ENCODE measurements around the gene ISG20L2. TPM values are rescaled to one million over a fixed set of nuclear protein-coding genes. Genes with fewer than 3 reads are reported as not detected.

Gene ISG20L2
- total and polyA plus RNA-seq, 2 experiments from 2014 or later, result 23.1 to 34.9 TPM

GRCh38 chr1:156744344-156744743 is 15.8 kb upstream of the ISG20L2 start:
- Histone ChIP-seq H3K4me2 (no peak overlapping the region), H3F3A (replicated peaks; ENCODE audit: low read depth) (peaks cover 44% of the 10 kb centered on the region), H3K4me3 (no peak overlapping the region), H4K20me1 (replicated peaks; ENCODE audit: insufficient read depth) (peaks cover 13% of the 10 kb centered on the region), H3K4me1 (ENCODE audit: insufficient read depth) (peaks cover 59% of the 10 kb centered on the region), H3K9me2 (ENCODE audit: insufficient read depth) (no peaks in the 10 kb centered on the region), H3K36me3 (ENCODE audit: insufficient read depth) (peaks cover 5% of the 10 kb centered on the region; the same call in 1 of the 2 replicates), H3K79me2 (replicated peaks; ENCODE audit: insufficient read depth) (peaks cover 50% of the 10 kb centered on the region), H2AFZ (no peak overlapping the region), H3K27ac (ENCODE audit: low read depth) (peak overlapping the region; percentile 85; the same call in 1 of the 2 replicates), H3K27me3 (ENCODE audit: insufficient read depth) (no peaks in the 10 kb centered on the region)
- Mint-ChIP-seq H3K4me1 (peaks cover 57% of the 10 kb centered on the region), H3K4me3 (no peak overlapping the region; the same call in 2 of the 3 replicates), H3K36me3 (ENCODE audit: low read depth) (peaks cover 51% of the 10 kb centered on the region), H3K27me3 (ENCODE audit: insufficient read depth, low read depth, poor library complexity) (peaks cover 33% of the 10 kb centered on the region), H3K9me3 (no peaks in the 10 kb centered on the region; the same call in 1 of the 3 replicates), H3K27ac (peak overlapping the region; percentile 100; the same call in 1 of the 2 replicates)
- ATAC-seq (no peak), DNase-seq (ENCODE audit: low spot score) (no peak)
- TF ChIP-seq ZNF114 (CRISPR knock-in tag; IDR thresholded peaks at IDR 0.05), result no peak
- no peak for TF ChIP-seq ZNF462 (CRISPR knock-in tag; IDR thresholded peaks at IDR 0.05)
- no peak for TF ChIP-seq ETS1 (IDR thresholded peaks at IDR 0.05)
- no peak for TF ChIP-seq CREB1 (CRISPR knock-in tag; IDR thresholded peaks at IDR 0.05; ENCODE audit: low read depth)
- TF ChIP-seq EZH2 (IDR thresholded peaks at IDR 0.05; ENCODE audit: low read depth, unreplicated experiment), result no peak
- TF ChIP-seq REST (IDR thresholded peaks at IDR 0.05; ENCODE audit: unreplicated experiment), result no peak
- no peak for TF ChIP-seq ZNF331 (CRISPR knock-in tag; IDR thresholded peaks at IDR 0.05; ENCODE audit: low read depth)
- TF ChIP-seq NANOG (IDR thresholded peaks at IDR 0.05; ENCODE audit: borderline replicate concordance), result no peak

Data from GM23338 (cell line).